NCI-H748 (cell line): Measurements from ENCODE around the gene FBXO10.
"Not testable (repeated sequence)": the region's sequence is repeated elsewhere in the genome, so short reads cannot be mapped to it uniquely, and the experiment has no call there.

Experiments
- DNase-seq: peaks from one replicate; lab custom pipeline; 2025; ENCODE audit not compliant: unreplicated experiment; lab: John Stamatoyannopoulos, UW

FBXO10 gene

DNA sequence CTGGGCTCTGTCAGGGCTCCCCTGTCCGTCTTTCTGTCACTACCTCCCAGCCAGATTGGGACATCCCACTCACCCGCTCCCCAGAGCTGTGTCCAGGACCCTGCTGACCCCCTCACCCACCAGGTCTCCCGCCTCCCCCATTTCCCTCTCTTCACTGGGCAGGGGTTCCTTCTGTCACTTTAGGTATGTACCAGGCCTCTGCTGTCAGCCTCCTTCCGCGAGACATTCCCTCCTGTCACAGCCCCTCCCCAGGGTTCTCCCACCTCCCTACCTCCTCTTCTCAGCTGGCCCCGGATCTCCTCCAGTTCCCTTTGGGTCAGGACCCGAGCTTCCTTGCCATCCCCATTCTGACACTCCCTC is 89.9 kb downstream of the FBXO10 start:
- no peak for DNase-seq

DNA sequence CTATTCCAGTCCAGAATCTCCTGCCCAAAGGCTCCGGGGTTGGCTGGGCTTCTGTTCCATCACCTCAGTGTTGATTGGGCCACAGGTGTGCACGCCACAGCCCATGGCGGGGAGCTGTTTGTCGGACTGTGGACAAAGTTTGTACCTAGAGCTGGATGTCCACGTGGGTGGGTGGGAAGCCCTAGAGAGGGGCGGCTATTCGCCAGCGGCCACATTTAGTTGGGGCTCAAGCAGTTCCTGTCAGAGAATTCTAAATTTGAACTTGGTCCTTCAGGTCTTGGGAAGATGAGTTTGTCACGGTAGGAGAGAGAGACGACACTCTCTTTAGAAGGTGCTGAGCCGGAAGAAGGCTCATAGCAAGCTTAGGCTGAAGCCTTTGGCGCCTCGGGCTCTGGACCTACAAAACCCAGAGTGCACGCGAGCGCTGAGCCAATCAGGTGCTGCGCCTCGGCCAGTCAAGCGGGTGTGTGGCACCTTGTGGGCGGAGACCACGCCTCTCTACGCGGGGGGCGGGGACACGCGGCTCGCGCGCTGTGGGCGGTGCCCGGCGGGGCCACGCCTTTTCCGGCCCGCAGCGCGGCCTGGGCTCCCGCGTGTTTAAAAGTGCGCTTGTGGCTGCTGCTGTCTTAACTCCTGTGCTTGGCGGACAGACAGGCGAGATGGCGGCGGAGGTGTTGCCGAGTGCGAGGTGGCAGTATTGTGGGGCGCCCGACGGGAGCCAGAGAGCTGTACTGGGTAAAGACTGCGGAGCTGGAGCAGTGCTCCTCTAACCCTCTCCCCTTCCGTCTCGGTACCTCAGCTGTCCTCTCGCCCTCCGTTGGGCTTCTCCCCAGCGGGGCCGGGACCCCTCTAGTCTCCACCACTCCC is 90.6 kb downstream of the FBXO10 start, which contains the start of gene POLR1E:
POLR1E (plus strand) TSS at position 560 of the 867 bp plus-strand sequence; CDS start at position 660, 100 bp downstream.
- peak; percentile 97 for DNase-seq

DNA sequence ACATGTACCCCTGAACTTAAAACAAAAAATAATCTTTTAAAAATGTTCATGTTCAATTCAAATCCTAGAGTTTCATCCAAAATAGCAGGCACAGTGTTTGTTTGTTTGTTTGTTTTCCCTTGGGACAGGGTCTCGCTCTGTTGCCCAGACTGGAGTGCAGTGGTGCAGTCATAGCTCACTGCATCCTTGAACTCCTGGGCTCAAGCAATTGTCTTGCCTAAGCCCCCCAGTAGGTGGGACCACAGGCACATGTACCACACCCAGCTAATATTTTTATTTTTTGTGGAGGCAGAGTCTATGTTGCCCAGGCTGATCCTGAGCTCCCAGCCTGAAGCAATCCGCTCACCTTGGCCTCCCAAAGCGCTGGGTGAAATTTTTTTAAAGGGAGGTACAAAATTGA is 95.4 kb downstream of the FBXO10 start:
- no peak for DNase-seq

DNA sequence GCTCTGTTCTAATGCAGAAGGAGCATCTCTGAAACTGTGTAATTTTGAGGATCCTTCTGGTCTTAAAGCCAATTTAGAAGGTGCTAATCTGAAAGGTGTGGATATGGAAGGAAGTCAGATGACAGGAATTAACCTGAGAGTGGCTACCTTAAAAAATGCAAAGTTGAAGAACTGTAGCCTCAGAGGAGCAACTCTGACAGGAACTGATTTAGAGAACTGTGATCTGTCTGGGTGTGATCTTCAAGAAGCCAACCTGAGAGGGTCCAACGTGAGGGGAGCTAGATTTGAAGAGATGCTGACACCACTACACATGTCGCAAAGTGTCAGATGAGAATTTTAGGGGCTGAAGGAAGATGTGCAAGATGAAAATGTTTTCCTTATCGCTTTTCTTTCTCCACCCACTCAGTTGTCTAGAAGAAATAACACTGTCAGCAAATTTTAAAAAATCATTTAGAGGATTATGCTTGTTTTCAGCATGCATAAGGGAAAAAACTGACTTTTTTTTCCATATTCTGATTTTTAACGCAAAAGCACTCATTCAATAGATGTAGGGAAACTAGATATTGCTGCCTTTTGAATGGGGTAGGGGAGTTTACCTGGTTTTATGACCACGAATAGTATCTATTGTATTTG is 98.1 kb downstream of the FBXO10 start:
- not testable (repeated sequence) for DNase-seq

DNA sequence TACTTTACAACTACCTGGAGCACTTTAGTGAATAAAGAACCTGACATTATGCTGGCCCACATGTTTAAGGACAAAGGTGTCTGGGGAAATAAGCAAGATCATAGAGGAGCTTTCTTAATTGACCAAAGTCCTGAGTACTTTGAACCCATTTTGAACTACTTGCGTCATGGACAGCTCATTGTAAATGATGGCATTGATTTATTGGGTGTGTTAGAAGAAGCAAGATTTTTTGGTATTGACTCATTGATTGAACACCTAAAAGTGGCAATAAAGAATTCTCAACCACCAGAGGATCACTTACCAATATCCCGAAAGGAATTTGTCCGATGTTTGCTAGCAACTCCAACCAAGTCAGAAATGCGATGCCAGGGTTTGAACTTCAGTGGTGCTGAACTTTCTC is 98.7 kb downstream of the FBXO10 start:
- DNase-seq = not testable (repeated sequence)

DNA sequence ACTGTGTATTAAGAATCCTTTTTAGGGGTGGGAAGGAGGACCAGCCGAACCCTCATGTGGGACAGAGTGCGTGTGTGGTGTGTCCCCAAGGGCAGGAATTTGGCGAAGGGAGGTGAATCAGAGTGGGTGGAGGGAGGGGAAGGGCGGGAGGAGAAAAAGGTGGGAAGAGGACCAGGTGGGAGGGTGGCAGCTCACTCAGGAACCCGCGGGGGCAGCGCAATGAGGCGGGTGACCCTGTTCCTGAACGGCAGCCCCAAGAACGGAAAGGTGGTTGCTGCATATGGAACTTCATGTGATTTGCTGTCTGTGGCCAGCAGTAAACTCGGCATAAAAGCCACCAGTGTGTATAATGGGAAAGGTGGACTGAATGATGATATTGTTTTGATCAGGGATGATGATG is 99.2 kb downstream of the FBXO10 start:
- DNase-seq = no peak

DNA sequence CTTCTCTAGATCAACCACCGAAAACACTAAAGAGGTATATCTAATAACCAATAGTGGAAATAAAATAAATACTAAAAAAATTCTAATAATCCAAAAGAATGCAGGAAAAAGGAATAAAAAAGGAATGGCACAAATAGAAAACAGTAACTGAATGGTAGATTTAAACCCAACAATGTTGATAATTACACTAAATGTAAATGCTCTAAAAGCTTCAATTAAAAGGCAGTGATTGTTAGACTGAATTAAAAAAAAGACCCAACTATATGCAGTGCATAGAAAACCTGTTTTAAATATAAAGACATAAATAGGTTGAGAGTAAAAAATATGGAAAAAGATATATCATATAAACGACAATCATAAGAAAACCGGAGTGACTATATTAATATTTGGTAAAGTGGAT is 101.7 kb downstream of the FBXO10 start:
- no peak for DNase-seq

DNA sequence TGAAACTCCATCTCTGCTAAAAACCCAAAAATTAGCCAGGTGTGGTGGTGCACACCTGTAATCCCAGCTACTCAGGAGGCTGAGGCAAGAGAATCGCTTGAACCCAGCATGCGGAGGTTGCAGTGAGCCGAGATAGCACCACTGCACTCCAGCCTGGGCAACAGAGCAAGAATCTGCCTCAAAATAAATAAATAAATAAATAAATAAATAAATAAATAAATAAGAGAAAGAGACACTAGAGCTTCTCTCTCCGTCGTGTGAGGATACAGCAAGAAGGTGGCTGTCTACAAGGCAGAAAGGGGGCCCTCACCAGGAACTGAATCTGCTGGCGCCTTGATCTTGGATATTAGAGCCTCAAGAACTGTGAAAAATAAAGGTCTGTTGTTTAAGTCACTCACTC is 102.2 kb downstream of the FBXO10 start:
- not testable (repeated sequence) for DNase-seq

DNA sequence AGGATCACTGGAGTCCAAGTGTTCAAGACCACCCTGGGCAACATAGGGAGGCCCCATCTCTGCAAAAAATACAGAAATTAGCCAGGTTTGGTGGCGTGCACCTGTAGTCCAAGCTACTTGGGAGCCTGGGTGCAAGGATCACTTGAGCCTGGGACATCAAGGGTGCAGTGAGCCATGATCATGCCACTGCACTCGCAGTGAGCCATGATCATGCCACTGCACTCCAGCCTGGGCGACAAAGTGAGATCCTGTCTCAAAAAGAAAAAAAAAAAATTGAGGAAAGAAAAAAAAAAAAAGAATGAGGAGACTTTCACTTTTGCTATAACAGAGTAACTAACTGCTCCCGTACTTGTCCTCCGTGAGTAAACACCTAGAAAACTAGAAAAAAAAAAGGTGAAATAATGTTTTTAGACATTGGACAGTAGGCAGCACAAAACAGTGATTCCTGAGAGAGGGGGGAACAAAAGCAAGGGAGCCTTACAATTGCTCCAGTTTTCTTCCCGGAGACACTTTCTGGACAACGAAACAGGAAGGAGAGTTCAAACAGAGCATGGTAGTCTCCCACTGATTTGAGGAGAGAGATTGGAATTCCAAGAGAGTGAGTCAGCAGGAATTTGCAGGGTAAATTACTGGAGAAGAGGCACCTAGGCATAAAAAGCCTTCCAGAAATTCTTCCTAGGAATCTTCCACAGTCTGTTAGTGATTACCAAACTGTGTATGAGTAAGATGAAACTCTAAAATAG is 104.1 kb downstream of the FBXO10 start:
- no peak for DNase-seq

DNA sequence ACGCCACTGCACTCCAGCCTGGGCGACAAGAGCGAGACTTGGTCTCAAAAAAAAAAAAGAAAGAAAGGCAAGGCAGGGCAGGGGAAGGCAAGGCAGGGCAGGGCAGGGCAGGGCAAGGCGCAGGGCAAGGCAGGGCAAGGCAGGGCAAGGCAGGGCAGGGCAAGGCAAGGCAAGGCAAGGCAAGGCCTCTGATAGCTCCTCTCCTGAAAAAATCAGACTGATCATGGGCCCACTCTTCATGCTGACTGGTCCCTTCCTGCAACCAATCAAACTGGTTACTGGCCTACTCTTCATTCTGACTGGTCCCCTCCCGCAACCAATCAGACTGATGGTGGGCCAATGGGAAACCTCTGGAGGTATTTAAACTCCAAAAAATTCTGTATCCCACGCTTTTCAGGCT is 107.6 kb downstream of the FBXO10 start:
- DNase-seq = no peak

DNA sequence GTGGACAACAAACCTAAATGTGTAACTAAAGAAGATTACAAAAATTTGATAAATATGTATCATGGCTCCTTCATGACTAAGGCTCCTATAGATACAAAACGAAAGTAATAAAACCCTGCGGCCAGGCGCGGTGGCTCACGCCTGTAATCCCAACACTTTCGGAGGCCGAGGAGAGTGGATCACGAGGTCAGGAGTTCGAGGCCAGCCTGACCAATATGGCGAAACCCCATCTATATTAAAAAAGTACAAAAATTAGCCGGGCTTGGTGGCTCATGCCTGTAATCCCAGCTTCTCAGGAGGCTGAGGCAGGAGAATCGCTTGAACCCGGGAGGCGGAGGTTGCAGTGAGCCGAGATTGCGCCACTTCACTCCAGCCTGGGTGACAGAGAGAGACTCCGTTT is 108.7 kb downstream of the FBXO10 start:
- DNase-seq = not testable (repeated sequence)

DNA sequence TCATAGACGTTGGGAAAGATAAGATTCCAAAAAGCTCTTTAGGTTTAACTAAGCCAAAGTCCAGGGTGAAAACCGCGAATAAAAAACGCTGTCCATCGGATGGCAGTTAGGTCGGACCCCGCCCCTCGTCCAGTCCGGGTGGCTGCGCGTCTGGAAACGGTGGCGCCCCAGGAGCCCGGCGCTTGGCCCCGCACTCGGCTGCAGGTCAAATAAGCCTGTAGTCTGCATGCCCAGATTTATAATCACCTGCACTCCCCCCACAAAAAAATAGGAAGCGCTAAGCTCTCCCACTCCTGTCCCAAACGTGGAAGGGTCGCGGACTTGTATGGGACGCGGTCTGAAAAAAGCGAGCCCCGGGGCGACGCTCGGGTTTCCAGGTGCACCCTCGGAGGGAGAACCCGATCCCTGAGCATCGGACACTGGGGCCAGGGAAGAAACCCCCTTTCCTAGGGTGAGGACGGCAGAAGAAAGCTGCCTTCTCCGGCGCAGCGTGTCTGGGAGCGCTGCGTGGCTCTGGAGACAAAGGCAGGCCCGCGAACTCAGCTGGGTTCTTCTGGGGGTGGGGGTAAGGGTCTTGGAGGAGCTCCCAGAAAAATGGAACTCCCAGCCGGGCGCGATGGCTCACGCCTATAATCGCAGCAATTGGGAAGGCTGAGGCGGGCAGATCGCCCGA is 110.0 kb downstream of the FBXO10 start:
- peak; percentile 60 for DNase-seq

DNA sequence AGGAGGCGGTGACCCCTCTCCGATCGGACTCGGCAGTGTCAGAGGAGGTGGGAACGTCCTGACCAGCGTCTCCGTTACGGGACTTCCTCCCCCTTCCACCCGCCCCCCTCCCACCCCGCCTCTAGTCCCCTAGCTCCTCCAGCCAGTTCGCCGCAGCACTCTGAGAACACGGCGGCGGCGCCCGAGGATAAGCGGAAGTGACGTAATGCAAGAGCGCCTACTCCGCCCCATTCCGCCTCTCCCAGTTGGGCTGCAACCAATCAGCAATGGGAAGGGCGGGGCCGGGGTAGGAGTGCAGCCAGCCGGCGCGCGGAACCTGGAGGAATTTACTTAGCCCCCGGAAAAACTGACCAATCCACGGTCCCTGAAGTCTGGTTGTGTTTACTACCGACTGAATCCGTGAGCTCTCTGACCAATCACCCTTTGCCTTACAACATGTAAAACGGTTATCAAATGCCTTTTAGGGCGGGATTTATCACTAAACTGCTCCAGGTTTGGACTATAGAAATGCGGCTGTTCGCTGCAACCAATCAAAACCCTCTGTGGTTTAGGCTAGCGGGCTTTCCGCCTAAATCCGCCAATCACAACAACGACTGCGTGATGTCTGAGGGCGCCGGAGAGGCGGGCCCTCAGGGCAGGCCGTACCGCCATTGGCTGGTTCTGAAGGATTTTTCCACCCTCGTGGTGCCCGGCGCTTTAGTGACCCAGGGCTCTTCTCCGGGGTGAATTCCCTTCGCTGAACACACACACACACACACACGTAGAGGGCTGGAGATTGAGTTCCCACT is 110.7 kb downstream of the FBXO10 start, which contains the start of gene ZBTB5:
ZBTB5 (minus strand) TSS at position 202 of the 788 bp plus-strand sequence. CDS start 22,899 bp downstream, outside the sequence.
- peak; percentile 100 for DNase-seq

DNA sequence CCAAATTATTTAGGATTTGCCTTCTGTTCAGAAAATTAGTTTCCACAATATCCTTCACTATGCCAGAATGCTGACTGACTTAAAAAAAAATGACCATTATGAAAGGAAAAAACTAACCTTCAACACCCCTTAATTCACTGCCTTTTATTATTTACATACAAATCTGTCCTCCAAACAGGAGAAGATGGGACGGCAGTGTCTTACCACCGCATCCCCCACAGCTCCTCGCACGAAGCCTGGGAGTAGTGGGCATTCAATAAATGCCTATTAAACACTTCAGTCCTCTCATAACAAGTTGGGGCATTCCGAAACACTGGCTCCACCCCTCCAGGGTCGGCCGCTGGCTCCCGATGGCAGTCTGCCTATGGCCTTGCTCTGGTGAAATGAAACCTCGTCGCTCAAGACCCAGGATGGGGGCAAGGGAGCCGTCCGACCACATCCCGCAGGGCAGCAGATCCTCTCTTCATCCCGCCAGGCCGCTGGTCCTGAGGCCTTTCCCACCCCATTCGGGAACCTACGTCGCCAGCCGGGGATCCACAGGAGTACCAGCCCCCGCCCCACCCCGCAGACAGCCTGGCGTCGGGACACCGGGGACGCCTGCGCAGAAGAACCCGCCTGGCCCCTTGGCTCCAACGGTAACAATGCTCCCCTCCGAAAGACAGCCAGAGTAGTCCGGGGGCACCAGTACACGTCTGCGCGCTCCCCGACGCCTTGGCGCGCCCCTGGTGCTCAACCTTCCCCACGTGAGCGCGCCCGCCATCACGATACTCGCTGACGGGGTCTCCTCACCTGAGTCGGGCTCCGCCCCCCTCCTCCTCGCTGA is 111.5 kb downstream of the FBXO10 start:
- DNase-seq = no peak

DNA sequence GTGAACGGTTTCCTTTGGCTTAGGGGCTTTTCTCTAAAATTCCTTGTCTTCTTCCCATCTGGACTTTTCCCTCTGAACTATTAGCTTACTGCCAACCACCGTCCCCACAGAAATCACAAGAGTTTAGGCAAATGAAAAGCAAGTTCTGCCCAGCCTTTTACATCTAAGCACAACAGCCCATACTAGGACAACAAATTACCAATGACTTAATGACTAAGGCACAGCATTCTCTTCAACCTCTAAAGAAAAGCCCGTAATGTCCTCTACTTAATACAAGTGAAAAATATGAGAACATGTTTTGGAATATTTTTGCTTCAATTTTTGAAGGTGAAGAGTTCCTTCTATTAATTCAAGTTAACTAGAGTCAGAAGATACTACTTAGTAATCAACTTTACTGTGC is 112.2 kb downstream of the FBXO10 start:
- DNase-seq = no peak
